GM18870 (cell line): ENCODE measurements around the gene MCM3AP.

Experiments
- ATAC-seq: cut with Tn5 transposase; IDR thresholded peaks from one replicate; pipeline ENCODE4 v1.9.1; 2021; ENCODE audit warnings: moderate library complexity; ENCODE audit not compliant: unreplicated experiment

MCM3AP gene

GRCh38 chr21:46274797-46275390, 10.5 kb downstream of the MCM3AP start:
- ATAC-seq: no peak

- ATAC-seq: no peak
Measured at GRCh38 chr21:46273341-46273740, 12.1 kb downstream of the MCM3AP start.

GRCh38 chr21:46269466-46269865, 15.9 kb downstream of the MCM3AP start:
- ATAC-seq: no peak

- ATAC-seq: no peak
Measured at GRCh38 chr21:46268371-46268770, 17.0 kb downstream of the MCM3AP start.

GRCh38 chr21:46266946-46267345, 18.5 kb downstream of the MCM3AP start:
- ATAC-seq: no peak

- ATAC-seq: no peak
Measured at GRCh38 chr21:46265736-46266525, 19.5 kb downstream of the MCM3AP start.

- no peak for ATAC-seq
Measured at GRCh38 chr21:46264690-46265144, 20.7 kb downstream of the MCM3AP start.

GRCh38 chr21:46264046-46264689, 21.2 kb downstream of the MCM3AP start:
- no peak for ATAC-seq

GRCh38 chr21:46256501-46256994, 28.9 kb downstream of the MCM3AP start:
- ATAC-seq: no peak

- ATAC-seq: no peak
Measured at GRCh38 chr21:46255758-46256337, 29.6 kb downstream of the MCM3AP start.

- ATAC-seq: no peak
Measured at GRCh38 chr21:46255166-46255565, 30.2 kb downstream of the MCM3AP start.

GRCh38 chr21:46254208-46254975, 31.0 kb downstream of the MCM3AP start:
- peak; percentile 41 for ATAC-seq

- ATAC-seq: peak; percentile 55
Measured at GRCh38 chr21:46253610-46254124, 31.7 kb downstream of the MCM3AP start.

GRCh38 chr21:46252840-46253239, 32.6 kb downstream of the MCM3AP start:
- ATAC-seq: no peak

- no peak for ATAC-seq
Measured at GRCh38 chr21:46250146-46250725, 35.2 kb downstream of the MCM3AP start.

GRCh38 chr21:46248827-46249226, 36.6 kb downstream of the MCM3AP start:
- no peak for ATAC-seq

GRCh38 chr21:46248422-46248782, 37.0 kb downstream of the MCM3AP start:
- ATAC-seq: no peak

- no peak for ATAC-seq
Measured at GRCh38 chr21:46247699-46248421, 37.6 kb downstream of the MCM3AP start.

- no peak for ATAC-seq
Measured at GRCh38 chr21:46246345-46246744, 39.1 kb downstream of the MCM3AP start.
